ENCODE data around the gene FBXL13.

The FBXL13 gene

GRCh38 chr7:102873470-102874165 lies 201.0 kb downstream of the FBXL13 start:
- POLR2A ChIA-PET (ENCODE audit: low non-redundant PET), result no interaction called here
- DNase-seq (ENCODE audit: low spot score), result no peak

GRCh38 chr7:102872460-102872859 lies 202.1 kb downstream of the FBXL13 start:
- ChIA-PET POLR2A (ENCODE audit: low non-redundant PET) (no interaction called here), CTCF (interaction anchor here (1.0 kb wide), 1 partner anchor 190 kb away, joined by 3 read pairs; no protein-coding TSS in a partner anchor)
- DNase-seq (ENCODE audit: low spot score), result peak; percentile 46
- no peak overlapping the region for H3K27ac ChIP-seq
- TF ChIP-seq CTCF (conservative IDR thresholded peaks at IDR 0.05; ENCODE audit: low read depth), result no peak

More at GRCh38 chr7:102873470-102874165, 201.0 kb downstream of the FBXL13 start:
- H3K27ac ChIP-seq, result no peak overlapping the region
- no peak for TF ChIP-seq CTCF (conservative IDR thresholded peaks at IDR 0.05; ENCODE audit: low read depth)
- CTCF ChIA-PET, result interaction anchor here (0.7 to 1.0 kb wide), 2 partner anchors 189 to 278 kb away, joined by 3 to 4 read pairs; no protein-coding TSS in a partner anchor

GRCh38 chr7:102869195-102869594 lies 205.4 kb downstream of the FBXL13 start:
- no peak for DNase-seq (ENCODE audit: low spot score)
- TF ChIP-seq CTCF (conservative IDR thresholded peaks at IDR 0.05; ENCODE audit: low read depth), result no peak
- ChIA-PET POLR2A (ENCODE audit: low non-redundant PET) (no interaction called here), CTCF (no interaction called here)
- H3K27ac ChIP-seq, result no peak overlapping the region

GRCh38 chr7:102866535-102867215 lies 207.9 kb downstream of the FBXL13 start:
- H3K27ac ChIP-seq, result no peak overlapping the region
- ChIA-PET CTCF (interaction anchor here (0.5 to 0.7 kb wide), 2 partner anchors 1304 to 1776 kb away, joined by 3 read pairs; no protein-coding TSS in a partner anchor), POLR2A (ENCODE audit: low non-redundant PET) (no interaction called here)
- no peak for TF ChIP-seq CTCF (conservative IDR thresholded peaks at IDR 0.05; ENCODE audit: low read depth)
- DNase-seq (ENCODE audit: low spot score), result no peak

GRCh38 chr7:102864958-102865357 lies 209.6 kb downstream of the FBXL13 start:
- no peak for TF ChIP-seq CTCF (conservative IDR thresholded peaks at IDR 0.05; ENCODE audit: low read depth)
- H3K27ac ChIP-seq, result no peak overlapping the region
- no peak for DNase-seq (ENCODE audit: low spot score)
- POLR2A ChIA-PET (ENCODE audit: low non-redundant PET), result no interaction called here
- CTCF ChIA-PET, result interaction anchor here (0.7 kb wide), 1 partner anchor 36 kb away, joined by 3 read pairs; no protein-coding TSS in a partner anchor

DNA sequence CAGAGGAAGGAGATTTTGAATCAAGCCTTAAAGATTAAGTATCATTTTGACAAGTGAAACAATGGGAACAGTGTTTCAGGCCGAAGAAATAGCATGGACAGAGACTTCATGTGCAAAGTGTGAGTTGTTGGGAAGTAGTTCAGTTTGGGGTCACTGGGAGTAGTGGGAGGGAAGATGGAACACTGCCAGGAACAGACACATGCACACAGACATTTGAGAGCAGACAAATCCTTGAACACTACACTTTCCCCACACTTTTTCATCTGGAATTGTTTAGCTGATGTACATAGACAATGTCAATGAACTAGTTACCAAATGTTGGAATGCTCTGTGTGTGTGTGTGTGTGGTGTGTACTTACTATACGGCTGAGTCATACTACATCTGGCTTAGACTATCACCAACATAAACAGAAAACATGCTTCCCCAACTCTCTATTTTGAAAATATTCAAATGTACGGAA lies 214.2 kb downstream of the FBXL13 start:
- ChIA-PET POLR2A (ENCODE audit: low non-redundant PET) (no interaction called here), CTCF (no interaction called here)
- no peak for DNase-seq (ENCODE audit: low spot score)
- no peak for TF ChIP-seq CTCF (conservative IDR thresholded peaks at IDR 0.05; ENCODE audit: low read depth)
- H3K27ac ChIP-seq, result no peak overlapping the region

Measured in RWPE1 (cell line).